Measurements from ENCODE around the gene RHBDD1.

The RHBDD1 gene

DNA sequence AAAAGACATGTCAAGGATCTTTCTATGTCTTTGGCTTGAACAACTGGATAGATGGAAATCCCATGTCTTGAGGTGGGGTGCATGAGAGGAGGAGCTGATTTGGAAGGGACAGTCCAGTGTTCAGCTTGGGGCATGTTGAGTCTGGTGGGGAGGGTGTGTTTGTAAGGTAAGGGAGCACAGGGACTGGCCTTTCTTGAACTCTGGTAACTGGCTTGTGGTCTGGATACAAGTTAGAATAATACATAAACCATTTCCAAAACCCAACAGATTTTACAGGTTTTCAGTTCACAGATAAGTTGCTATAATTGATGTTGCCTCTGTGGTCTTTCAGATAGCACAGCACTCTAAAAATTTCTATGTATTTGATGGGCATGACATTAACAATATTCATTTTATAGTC is 24.2 kb downstream of the RHBDD1 start:
- H3K4me3 ChIP-seq (ENCODE audit: low read length), result no peak overlapping the region

DNA sequence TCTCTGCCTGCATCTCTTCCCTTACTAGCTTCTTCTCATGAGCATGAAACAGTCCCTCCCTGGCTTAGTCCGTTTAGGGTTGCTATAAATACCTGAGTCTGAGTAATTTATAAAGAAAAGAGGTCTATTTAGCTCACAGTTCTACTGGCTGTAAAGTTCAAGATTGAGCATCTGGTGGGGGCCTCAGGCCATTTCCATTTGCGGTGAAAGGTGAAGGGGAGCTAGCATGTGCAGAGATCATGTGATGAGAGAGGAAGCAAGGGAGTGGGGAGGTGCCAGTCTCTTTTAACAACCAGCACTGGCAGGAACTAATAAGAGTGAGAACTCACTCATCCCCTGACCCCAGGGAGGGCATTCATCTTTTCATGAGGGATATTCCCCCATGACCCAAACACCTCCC is 26.8 kb downstream of the RHBDD1 start:
- Histone ChIP-seq H3K27me3 (ENCODE audit: control insufficient read depth, insufficient read depth, low read length) (no peaks in the 10 kb centered on the region), H3K9ac (ENCODE audit: low read length) (no peak overlapping the region), H3K9me3 (ENCODE audit: control insufficient read depth, low read length) (no peaks in the 10 kb centered on the region), H3K4me3 (ENCODE audit: low read length) (no peak overlapping the region), H3K36me3 (ENCODE audit: control insufficient read depth, insufficient read depth, low read length) (no peaks in the 10 kb centered on the region), H3K4me1 (ENCODE audit: control insufficient read depth, insufficient read depth, low read length) (no peaks in the 10 kb centered on the region)

More for the DNA sequence above, 24.2 kb downstream of the RHBDD1 start:
- Histone ChIP-seq H3K9me3 (ENCODE audit: control insufficient read depth, low read length) (no peaks in the 10 kb centered on the region), H3K36me3 (ENCODE audit: control insufficient read depth, insufficient read depth, low read length) (no peaks in the 10 kb centered on the region), H3K4me1 (ENCODE audit: control insufficient read depth, insufficient read depth, low read length) (no peaks in the 10 kb centered on the region), H3K27me3 (ENCODE audit: control insufficient read depth, insufficient read depth, low read length) (no peaks in the 10 kb centered on the region), H3K9ac (ENCODE audit: low read length) (no peak overlapping the region)

DNA sequence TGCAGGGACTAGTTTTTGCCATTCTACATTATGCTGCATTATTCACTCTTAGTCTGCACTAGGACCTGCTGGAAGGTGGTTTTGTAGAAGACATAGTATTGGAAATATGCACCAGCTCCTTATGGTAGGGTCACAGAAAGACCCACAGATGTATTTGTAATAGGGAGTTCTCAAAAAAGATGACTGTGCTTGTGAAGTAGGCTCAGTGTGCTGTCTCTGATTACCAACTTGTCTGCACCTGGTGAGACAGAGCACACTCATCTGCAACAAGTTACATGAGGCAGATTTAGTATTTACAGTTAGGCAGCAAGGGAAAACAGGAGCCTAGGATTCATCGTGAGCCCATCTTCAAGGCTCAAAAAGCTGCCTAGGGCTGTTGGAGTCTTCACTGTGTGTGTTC is 29.4 kb downstream of the RHBDD1 start:
- H3K9ac ChIP-seq (ENCODE audit: low read length), result no peak overlapping the region
- H3K36me3 ChIP-seq (ENCODE audit: control insufficient read depth, insufficient read depth, low read length), result no peaks in the 10 kb centered on the region
- H3K4me1 ChIP-seq (ENCODE audit: control insufficient read depth, insufficient read depth, low read length), result no peaks in the 10 kb centered on the region
- H3K27me3 ChIP-seq (ENCODE audit: control insufficient read depth, insufficient read depth, low read length), result no peaks in the 10 kb centered on the region
- no peaks in the 10 kb centered on the region for H3K9me3 ChIP-seq (ENCODE audit: control insufficient read depth, low read length)
- H3K4me3 ChIP-seq (ENCODE audit: low read length), result no peak overlapping the region

DNA sequence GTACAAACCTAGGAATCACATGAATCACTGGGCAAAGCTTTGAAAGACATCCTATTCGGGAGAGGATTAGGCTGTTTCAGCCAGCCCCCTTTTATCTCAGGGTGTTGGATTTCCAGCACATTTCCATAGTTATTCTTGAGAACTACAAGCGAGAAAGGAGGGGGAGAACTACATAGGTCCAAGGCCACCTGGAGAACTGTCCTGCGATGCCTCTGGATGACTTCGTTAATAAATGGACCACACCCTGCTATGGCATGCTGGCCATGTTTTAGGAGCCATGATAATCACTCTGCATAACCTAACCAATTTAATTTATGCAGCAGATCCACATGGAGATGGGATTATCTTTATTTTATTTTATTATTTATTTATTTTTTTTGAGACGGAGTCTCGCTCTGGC is 29.9 kb downstream of the RHBDD1 start:
- no peaks in the 10 kb centered on the region for H3K27me3 ChIP-seq (ENCODE audit: control insufficient read depth, insufficient read depth, low read length)
- H3K9ac ChIP-seq (ENCODE audit: low read length), result no peak overlapping the region
- H3K4me3 ChIP-seq (ENCODE audit: low read length), result no peak overlapping the region
- H3K4me1 ChIP-seq (ENCODE audit: control insufficient read depth, insufficient read depth, low read length), result no peaks in the 10 kb centered on the region
- no peaks in the 10 kb centered on the region for H3K36me3 ChIP-seq (ENCODE audit: control insufficient read depth, insufficient read depth, low read length)
- H3K9me3 ChIP-seq (ENCODE audit: control insufficient read depth, low read length), result no peaks in the 10 kb centered on the region

DNA sequence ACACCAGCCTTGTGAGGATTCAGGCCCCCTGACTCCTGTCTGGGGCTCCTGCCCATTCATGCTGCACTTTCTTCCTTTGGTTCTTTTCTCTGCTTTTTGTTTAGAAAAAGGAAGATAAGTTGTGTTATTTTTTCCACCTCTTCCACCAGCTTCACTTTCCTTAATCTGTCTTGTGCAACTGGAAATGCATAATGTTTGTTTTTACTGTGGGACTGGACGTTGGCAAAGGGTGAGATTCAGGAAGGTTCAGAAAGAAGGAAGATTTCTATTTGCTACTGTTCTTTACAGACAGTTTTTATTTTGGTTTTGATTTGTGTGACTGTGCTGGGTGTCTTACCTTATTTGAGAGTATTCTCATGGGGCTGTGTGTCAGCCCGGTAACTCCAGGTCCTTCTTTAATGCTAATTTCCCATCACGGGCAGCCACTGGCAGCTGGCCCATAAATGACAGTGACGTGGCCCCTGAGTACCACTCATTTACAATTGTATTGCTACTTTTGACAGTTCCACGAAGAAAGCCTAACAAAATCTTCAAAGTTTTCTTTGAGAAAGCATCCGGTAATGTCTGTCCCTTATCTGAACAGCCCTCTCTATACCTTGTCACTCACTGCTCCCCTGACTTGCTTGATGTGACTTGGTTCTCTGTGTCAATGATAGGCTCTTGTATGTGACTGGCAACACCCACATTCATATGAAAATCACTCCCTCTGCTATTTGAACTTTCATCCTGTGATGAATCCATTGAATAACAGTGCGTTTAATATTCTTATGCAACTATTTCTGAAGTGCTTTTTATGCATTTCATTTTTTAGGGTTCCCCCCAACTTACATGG is 32.7 kb downstream of the RHBDD1 start:
- no peaks in the 10 kb centered on the region for H3K4me1 ChIP-seq (ENCODE audit: control insufficient read depth, insufficient read depth, low read length)
- no peak overlapping the region for H3K9ac ChIP-seq (ENCODE audit: low read length)
- H3K27me3 ChIP-seq (ENCODE audit: control insufficient read depth, insufficient read depth, low read length), result no peaks in the 10 kb centered on the region
- H3K9me3 ChIP-seq (ENCODE audit: control insufficient read depth, low read length), result no peaks in the 10 kb centered on the region
- no peak overlapping the region for H3K4me3 ChIP-seq (ENCODE audit: low read length)
- H3K36me3 ChIP-seq (ENCODE audit: control insufficient read depth, insufficient read depth, low read length), result no peaks in the 10 kb centered on the region

DNA sequence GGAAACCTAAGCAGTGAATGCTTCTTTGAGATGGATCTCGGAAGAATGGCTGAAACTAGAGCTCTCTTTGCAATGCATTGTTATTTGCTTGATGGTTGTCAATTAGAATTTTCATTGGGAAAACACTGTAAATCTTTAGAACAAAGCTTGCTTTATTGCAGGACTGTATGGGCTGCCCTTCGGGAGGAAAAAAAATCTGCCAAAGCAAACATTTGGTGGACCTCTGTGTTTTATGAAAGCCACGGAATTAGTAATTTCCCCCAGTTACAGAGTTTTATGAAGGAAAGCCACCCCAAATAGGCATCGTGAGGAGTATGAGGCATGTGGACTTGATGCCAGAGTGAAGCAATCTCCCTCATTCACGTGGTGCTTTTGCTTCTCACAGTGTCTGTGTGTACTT is 33.5 kb downstream of the RHBDD1 start:
- Histone ChIP-seq H3K9me3 (ENCODE audit: control insufficient read depth, low read length) (no peaks in the 10 kb centered on the region), H3K36me3 (ENCODE audit: control insufficient read depth, insufficient read depth, low read length) (no peaks in the 10 kb centered on the region), H3K4me3 (ENCODE audit: low read length) (no peak overlapping the region), H3K27me3 (ENCODE audit: control insufficient read depth, insufficient read depth, low read length) (no peaks in the 10 kb centered on the region), H3K4me1 (ENCODE audit: control insufficient read depth, insufficient read depth, low read length) (no peaks in the 10 kb centered on the region), H3K9ac (ENCODE audit: low read length) (no peak overlapping the region)

DNA sequence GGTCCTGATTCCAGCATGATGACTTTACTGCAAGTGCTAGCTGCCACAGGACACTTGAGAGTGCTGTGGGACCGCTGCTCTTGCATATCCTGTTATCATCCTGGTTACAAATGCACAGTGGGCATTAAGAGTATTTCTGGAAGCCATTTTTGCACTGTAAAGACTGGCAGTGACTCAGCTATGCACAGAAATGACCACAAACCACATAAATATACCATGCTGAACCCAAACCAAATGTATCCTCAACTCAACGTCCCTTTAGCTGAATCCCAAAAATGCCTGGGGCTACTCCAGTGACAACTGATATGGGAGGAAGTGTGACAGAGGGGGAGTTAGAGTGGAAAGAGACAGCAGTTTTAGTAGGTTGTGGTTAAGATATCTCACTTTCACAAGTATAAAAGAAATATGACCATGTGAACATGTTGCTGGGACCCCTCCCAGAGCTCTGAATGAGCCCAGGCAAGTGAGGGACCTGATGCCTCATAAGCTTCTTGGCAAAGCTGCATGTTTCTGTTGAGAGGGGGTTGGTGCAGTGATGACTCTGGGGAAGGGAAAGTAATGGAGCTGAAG is 37.3 kb downstream of the RHBDD1 start:
- Histone ChIP-seq H3K4me3 (ENCODE audit: low read length) (no peak overlapping the region), H3K9ac (ENCODE audit: low read length) (no peak overlapping the region), H3K27me3 (ENCODE audit: control insufficient read depth, insufficient read depth, low read length) (no peaks in the 10 kb centered on the region), H3K36me3 (ENCODE audit: control insufficient read depth, insufficient read depth, low read length) (no peaks in the 10 kb centered on the region), H3K9me3 (ENCODE audit: control insufficient read depth, low read length) (no peaks in the 10 kb centered on the region), H3K4me1 (ENCODE audit: control insufficient read depth, insufficient read depth, low read length) (no peaks in the 10 kb centered on the region)

DNA sequence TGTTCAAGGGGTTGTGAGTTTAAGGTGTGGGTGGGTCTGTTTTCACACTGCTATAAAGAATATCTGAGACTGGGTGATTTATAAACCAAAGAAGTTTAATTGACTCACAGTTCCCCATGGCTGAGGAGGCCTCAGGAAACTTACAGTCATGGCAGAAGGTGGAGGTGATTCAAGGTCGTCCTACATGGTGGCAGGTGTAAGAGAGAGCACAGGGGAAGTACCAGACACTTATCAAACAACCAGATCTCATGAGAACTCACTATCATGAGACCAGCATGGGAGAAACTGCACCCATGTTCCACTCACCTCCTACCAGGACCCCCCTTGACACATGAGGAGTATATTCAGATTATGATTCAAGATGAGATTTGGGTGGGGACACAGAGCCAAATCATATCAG is 38.0 kb downstream of the RHBDD1 start:
- H3K27me3 ChIP-seq (ENCODE audit: control insufficient read depth, insufficient read depth, low read length), result no peaks in the 10 kb centered on the region
- no peak overlapping the region for H3K9ac ChIP-seq (ENCODE audit: low read length)
- no peak overlapping the region for H3K4me3 ChIP-seq (ENCODE audit: low read length)
- no peaks in the 10 kb centered on the region for H3K4me1 ChIP-seq (ENCODE audit: control insufficient read depth, insufficient read depth, low read length)
- no peaks in the 10 kb centered on the region for H3K9me3 ChIP-seq (ENCODE audit: control insufficient read depth, low read length)
- H3K36me3 ChIP-seq (ENCODE audit: control insufficient read depth, insufficient read depth, low read length), result no peaks in the 10 kb centered on the region

DNA sequence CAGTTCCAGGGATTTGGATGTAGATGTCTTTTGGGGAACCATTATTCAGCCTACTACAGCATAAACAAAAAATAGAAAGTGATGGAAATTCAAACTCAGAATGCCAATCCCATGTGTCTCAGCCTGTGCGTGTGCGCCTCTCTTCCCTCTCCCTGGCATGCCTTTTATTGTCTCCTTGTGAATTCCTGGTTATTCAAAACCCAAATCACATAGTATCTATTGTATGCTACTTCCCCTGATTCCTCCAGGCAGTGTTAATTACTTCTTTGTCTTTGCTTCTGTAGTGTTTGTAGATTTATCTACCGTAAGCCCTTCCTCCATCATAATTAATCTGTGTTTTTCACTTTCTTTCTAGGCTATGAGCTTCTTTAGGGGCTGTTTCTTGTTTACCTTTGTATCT is 38.9 kb downstream of the RHBDD1 start:
- Histone ChIP-seq H3K9me3 (ENCODE audit: control insufficient read depth, low read length) (no peaks in the 10 kb centered on the region), H3K4me1 (ENCODE audit: control insufficient read depth, insufficient read depth, low read length) (no peaks in the 10 kb centered on the region), H3K36me3 (ENCODE audit: control insufficient read depth, insufficient read depth, low read length) (no peaks in the 10 kb centered on the region), H3K27me3 (ENCODE audit: control insufficient read depth, insufficient read depth, low read length) (no peaks in the 10 kb centered on the region), H3K9ac (ENCODE audit: low read length) (no peak overlapping the region), H3K4me3 (ENCODE audit: low read length) (no peak overlapping the region)

DNA sequence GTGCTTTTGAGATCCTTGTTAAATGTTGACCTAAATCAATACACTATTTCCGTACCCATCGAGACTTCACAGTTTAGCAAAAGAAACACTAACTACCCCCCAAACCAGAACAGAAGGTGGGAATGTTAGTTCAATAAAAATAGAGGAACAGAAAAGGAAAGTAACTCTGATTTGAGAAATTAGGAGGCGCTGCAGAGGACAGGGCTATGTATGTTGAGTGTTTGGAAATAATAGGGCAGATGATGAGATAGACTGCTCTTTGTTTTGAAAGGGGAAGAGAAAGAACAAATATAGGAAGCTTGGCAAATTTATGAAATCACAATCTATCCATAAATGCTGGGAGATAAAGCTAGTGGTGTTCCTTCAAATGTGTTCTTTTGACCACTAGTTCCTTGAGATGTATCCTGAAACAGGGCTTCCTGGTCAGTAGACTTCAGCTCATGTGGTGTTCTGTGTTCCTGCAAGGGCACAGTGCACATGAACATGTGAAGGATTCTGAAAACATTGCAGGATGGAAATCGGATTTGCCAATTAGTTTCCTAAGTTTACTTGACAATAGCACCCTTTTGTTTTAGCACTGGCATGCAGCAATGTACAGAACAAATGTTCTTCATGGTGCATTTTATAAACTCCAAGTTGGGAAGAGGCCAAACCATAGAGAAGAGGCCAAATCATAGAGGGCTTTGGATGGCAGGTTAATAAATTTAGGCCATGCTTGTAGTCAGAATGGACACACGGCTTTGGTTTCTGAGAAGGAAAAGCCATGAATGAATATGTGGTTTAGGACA is 39.8 kb downstream of the RHBDD1 start:
- H3K9me3 ChIP-seq (ENCODE audit: control insufficient read depth, low read length), result no peaks in the 10 kb centered on the region
- H3K4me1 ChIP-seq (ENCODE audit: control insufficient read depth, insufficient read depth, low read length), result no peaks in the 10 kb centered on the region
- no peak overlapping the region for H3K4me3 ChIP-seq (ENCODE audit: low read length)
- H3K36me3 ChIP-seq (ENCODE audit: control insufficient read depth, insufficient read depth, low read length), result no peaks in the 10 kb centered on the region
- no peak overlapping the region for H3K9ac ChIP-seq (ENCODE audit: low read length)
- no peaks in the 10 kb centered on the region for H3K27me3 ChIP-seq (ENCODE audit: control insufficient read depth, insufficient read depth, low read length)

DNA sequence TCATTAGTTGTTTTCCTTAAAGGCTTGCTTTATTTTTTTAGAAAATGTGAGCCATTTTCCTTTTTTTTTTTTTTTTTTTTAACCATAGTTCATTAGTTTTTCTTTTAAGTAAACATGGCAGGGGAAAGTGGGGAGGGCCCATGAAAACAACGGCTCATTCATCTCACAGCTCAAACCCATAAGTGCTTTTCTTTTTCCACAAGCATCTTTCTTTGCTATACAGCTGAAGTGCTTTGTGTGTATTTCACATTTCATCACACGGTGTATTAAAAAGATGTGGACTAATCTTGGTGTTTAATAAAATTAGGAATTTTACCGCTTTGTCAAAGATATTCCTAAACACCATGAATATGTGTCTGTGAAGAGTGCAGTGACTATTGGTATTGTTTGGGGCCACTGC is 41.6 kb downstream of the RHBDD1 start:
- Histone ChIP-seq H3K9me3 (ENCODE audit: control insufficient read depth, low read length) (no peaks in the 10 kb centered on the region), H3K9ac (ENCODE audit: low read length) (no peak overlapping the region), H3K4me1 (ENCODE audit: control insufficient read depth, insufficient read depth, low read length) (no peaks in the 10 kb centered on the region), H3K36me3 (ENCODE audit: control insufficient read depth, insufficient read depth, low read length) (no peaks in the 10 kb centered on the region), H3K4me3 (ENCODE audit: low read length) (no peak overlapping the region), H3K27me3 (ENCODE audit: control insufficient read depth, insufficient read depth, low read length) (no peaks in the 10 kb centered on the region)

DNA sequence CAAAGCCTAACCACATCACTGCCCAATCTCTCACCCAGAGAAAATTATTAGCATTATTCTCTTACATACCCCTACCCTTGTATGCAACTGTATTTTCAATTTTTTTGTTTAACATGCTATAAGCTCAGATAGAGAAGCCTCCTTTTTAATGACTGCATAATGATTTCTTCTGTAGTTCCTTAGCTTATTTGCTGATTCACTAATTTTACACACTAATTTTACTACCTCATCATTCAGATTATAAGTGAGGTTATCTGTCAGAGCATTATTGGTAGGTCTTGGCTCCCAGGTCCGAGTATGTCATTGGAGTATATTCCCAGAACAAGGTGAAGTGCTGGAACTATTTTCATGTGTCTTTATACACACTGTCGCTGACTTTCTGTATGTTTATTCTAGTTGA is 45.4 kb downstream of the RHBDD1 start:
- peaks cover 5% of the 10 kb centered on the region for H3K4me1 ChIP-seq (ENCODE audit: control insufficient read depth, insufficient read depth, low read length)
- no peaks in the 10 kb centered on the region for H3K9me3 ChIP-seq (ENCODE audit: control insufficient read depth, low read length)
- H3K4me3 ChIP-seq (ENCODE audit: low read length), result no peak overlapping the region
- no peak overlapping the region for H3K9ac ChIP-seq (ENCODE audit: low read length)
- H3K27me3 ChIP-seq (ENCODE audit: control insufficient read depth, insufficient read depth, low read length), result no peaks in the 10 kb centered on the region
- H3K36me3 ChIP-seq (ENCODE audit: control insufficient read depth, insufficient read depth, low read length), result no peaks in the 10 kb centered on the region

All from mucosa of stomach (tissue), 1 donor.